HL-60 (cell line): Measurements from ENCODE around the gene CTNNA2.
"Not testable (repeated sequence)": the region's sequence is repeated elsewhere in the genome, so short reads cannot be mapped to it uniquely, and the experiment has no call there.

Experiments used
- DNase-seq, 2 experiments: peaks; one replicate each; pipeline ENCODE4 v3.0.0-alpha.2; 2010 to 2020; ENCODE audit warnings: low read depth in 1 of 2, low spot score in 1 of 2
- H3K27ac ChIP-seq: fragments of 250-450 bp; sonication (Bioruptor Pico); replicated peaks from 2 replicates; pipeline ENCODE4 v1.5.1; 2020; ENCODE audit warnings: mild to moderate bottlenecking, moderate library complexity
- H3K27me3 ChIP-seq: fragments of 250-450 bp; sonication (Bioruptor Pico); 2 replicates; pipeline ENCODE4 v1.5.1; 2021; ENCODE audit warnings: mild to moderate bottlenecking, moderate library complexity; ENCODE audit not compliant: insufficient read depth, poor library complexity, severe bottlenecking
- H3K4me3 ChIP-seq: replicated peaks from 2 replicates; pipeline ENCODE4 v1.5.1; 2011; ENCODE audit warnings: mild to moderate bottlenecking, control low read depth, low read length; ENCODE audit not compliant: insufficient read depth
- CTCF ChIP-seq: IDR thresholded peaks from one replicate; pipeline ENCODE4 v1.5.1; 2011; ENCODE audit warnings: low read length, control low read depth, inconsistent platforms; ENCODE audit not compliant: insufficient read depth
- GABPA ChIP-seq: IDR thresholded peaks from 2 replicates; pipeline ENCODE4 v1.6.1; 2012; ENCODE audit warnings: low read depth
- POLR2AphosphoS5 ChIP-seq: IDR thresholded peaks from 2 replicates; pipeline ENCODE4 v1.6.1; 2012; ENCODE audit warnings: low read depth
- REST ChIP-seq: IDR thresholded peaks from 2 replicates; pipeline ENCODE4 v1.6.1; 2012; ENCODE audit warnings: low read depth; ENCODE audit not compliant: insufficient replicate concordance
- SPI1 ChIP-seq: IDR thresholded peaks from 2 replicates; pipeline ENCODE4 v1.6.1; 2012; ENCODE audit warnings: low read depth, mild to moderate bottlenecking, borderline replicate concordance

Gene CTNNA2

GRCh38 chr2:80195034-80195433 is 682.2 kb downstream of the CTNNA2 start:
- Histone ChIP-seq H3K27ac (no peak overlapping the region), H3K27me3 (no peaks in the 10 kb centered on the region), H3K4me3 (no peak overlapping the region)
- TF ChIP-seq CTCF (no peak), REST (no peak), GABPA (no peak), SPI1 (no peak), POLR2AphosphoS5 (no peak)
- DNase-seq, result no peak

GRCh38 chr2:80198042-80198441 is 685.2 kb downstream of the CTNNA2 start:
- no peak for TF ChIP-seq GABPA
- no peak for TF ChIP-seq POLR2AphosphoS5
- TF ChIP-seq SPI1, result no peak
- no peak for TF ChIP-seq REST
- no peak for TF ChIP-seq CTCF
- H3K4me3 ChIP-seq, result no peak overlapping the region
- DNase-seq, result no peak
- H3K27ac ChIP-seq, result no peak overlapping the region
- no peaks in the 10 kb centered on the region for H3K27me3 ChIP-seq

- Histone ChIP-seq H3K27me3 (no peaks in the 10 kb centered on the region), H3K27ac (no peak overlapping the region), H3K4me3 (no peak overlapping the region)
- TF ChIP-seq POLR2AphosphoS5 (no peak), SPI1 (no peak), CTCF (no peak), REST (no peak), GABPA (no peak)
- no peak for DNase-seq
These were observed 686.7 kb downstream of the CTNNA2 start for GRCh38 chr2:80199504-80199903.

GRCh38 chr2:80203929-80204328 is 691.1 kb downstream of the CTNNA2 start:
- H3K27me3 ChIP-seq, H3K4me3 ChIP-seq, DNase-seq, H3K27ac ChIP-seq: not testable (repeated sequence)
